HepG2 (cell line): ENCODE measurements around the gene DUSP16. TPM values are rescaled to one million over a fixed set of nuclear protein-coding genes. Genes with fewer than 3 reads are reported as not detected.
A peak's percentile ranks its signal among the peaks of the same experiment; 100 is the strongest.

Experiments used
- ARID3A ChIP-seq: IDR thresholded peaks from 2 replicates; pipeline ENCODE4 v1.6.1; 2012; ENCODE audit warnings: low read depth, low read length, improper control_type of control experiment
- GABPB1 ChIP-seq: IDR thresholded peaks from 2 replicates; pipeline ENCODE4 v1.6.1; 2016; ENCODE audit warnings: mild to moderate bottlenecking, missing genetic modification reagents, moderate library complexity, missing compliant biosample characterization
- GZF1 ChIP-seq: sonication (generic); formaldehyde crosslinking; IDR thresholded peaks from 2 replicates; pipeline ENCODE4 v1.5.1; 2020; ENCODE audit warnings: mild to moderate bottlenecking, missing genetic modification reagents
- HNF4A ChIP-seq: sonication (generic); formaldehyde crosslinking; IDR thresholded peaks from 2 replicates; pipeline ENCODE4 v1.4.0; 2020; ENCODE audit warnings: missing genetic modification reagents
- IRF9 ChIP-seq: sonication (generic); formaldehyde crosslinking; IDR thresholded peaks from 2 replicates; pipeline ENCODE4 v1.8.0; 2022; ENCODE audit warnings: missing genetic modification reagents, mild to moderate bottlenecking, borderline replicate concordance
- ISL2 ChIP-seq: sonication (generic); formaldehyde crosslinking; IDR thresholded peaks from 2 replicates; pipeline ENCODE4 v1.5.0; 2020; ENCODE audit warnings: missing genetic modification reagents
- MYNN ChIP-seq: sonication (generic); formaldehyde crosslinking; IDR thresholded peaks from 2 replicates; pipeline ENCODE4 v1.4.0; 2020; ENCODE audit warnings: mild to moderate bottlenecking, low read depth, missing genetic modification reagents
- NCOA2 ChIP-seq: sonication (generic); formaldehyde crosslinking; IDR thresholded peaks from 2 replicates; pipeline ENCODE4 v1.8.0; 2022; ENCODE audit warnings: inconsistent platforms
- NFKBIZ ChIP-seq: IDR thresholded peaks from 2 replicates; pipeline ENCODE4 v1.6.1; 2018; ENCODE audit warnings: missing genetic modification reagents, missing compliant biosample characterization
- PITX1 ChIP-seq: sonication (generic); formaldehyde crosslinking; IDR thresholded peaks from 2 replicates; pipeline ENCODE4 v1.5.1; 2020; ENCODE audit warnings: mild to moderate bottlenecking, missing genetic modification reagents
- RNF2 ChIP-seq: fragments of 450-650 bp; conservative IDR thresholded peaks from 2 replicates; pipeline ENCODE4 v1.6.1; 2016; ENCODE audit warnings: low read depth
- SALL1 ChIP-seq: sonication (generic); formaldehyde crosslinking; IDR thresholded peaks from 2 replicates; pipeline ENCODE4 v1.8.0; 2022; ENCODE audit warnings: mild to moderate bottlenecking, missing genetic modification reagents
- TERF1 ChIP-seq: sonication (generic); formaldehyde crosslinking; IDR thresholded peaks from 2 replicates; pipeline ENCODE4 v1.8.0; 2022; ENCODE audit warnings: mild to moderate bottlenecking, missing genetic modification reagents, moderate library complexity
- TMF1 ChIP-seq: sonication (generic); formaldehyde crosslinking; IDR thresholded peaks from 2 replicates; pipeline ENCODE4 v1.8.1; 2022; ENCODE audit warnings: low read depth, missing genetic modification reagents
- ZBTB1 ChIP-seq: sonication (generic); formaldehyde crosslinking; IDR thresholded peaks from 2 replicates; pipeline ENCODE4 v1.4.0; 2020; ENCODE audit warnings: missing genetic modification reagents, borderline replicate concordance
- ZNF589 ChIP-seq: sonication (generic); formaldehyde crosslinking; conservative IDR thresholded peaks from 2 replicates; pipeline ENCODE4 v1.8.0; 2022; ENCODE audit warnings: mild to moderate bottlenecking, moderate library complexity, missing genetic modification reagents
- ZNF687 ChIP-seq: sonication (generic); formaldehyde crosslinking; IDR thresholded peaks from 2 replicates; pipeline ENCODE4 v1.5.1; 2020; ENCODE audit warnings: mild to moderate bottlenecking, missing genetic modification reagents, moderate library complexity
- ZNF749 ChIP-seq: sonication (generic); formaldehyde crosslinking; IDR thresholded peaks from 2 replicates; pipeline ENCODE4 v1.8.0; 2022; ENCODE audit warnings: mild to moderate bottlenecking, missing genetic modification reagents, moderate library complexity, borderline replicate concordance
- ZSCAN12 ChIP-seq: sonication (generic); formaldehyde crosslinking; IDR thresholded peaks from 2 replicates; pipeline ENCODE4 v1.9.0; 2021; ENCODE audit warnings: mild to moderate bottlenecking, missing genetic modification reagents
- ZXDC ChIP-seq: sonication (generic); formaldehyde crosslinking; IDR thresholded peaks from 2 replicates; pipeline ENCODE4 v1.5.0; 2020; ENCODE audit warnings: mild to moderate bottlenecking, missing genetic modification reagents
- polyA plus RNA-seq, 8 experiments: library from polyadenylated mRNA; depleted of rRNA in 3 of 8; stranded (reverse) in 7 of 8; unstranded in 1 of 8; fragments of >200 nt; fragmentation: Illumina TruSeq in 4 of 8; extraction: Trizol in 4 of 8; gene quantifications; 2 replicates each; pipeline versions ENCODE4 v1.2.1 to v1.2.3, GENCODE V29; 2011 to 2016; ENCODE audit warnings: low read depth in 4 of 8, missing spikeins in 1 of 8, mixed read lengths in 1 of 8; ENCODE audit not compliant: insufficient read depth in 1 of 8
- total RNA-seq, 5 experiments: library from RNA; depleted of rRNA; stranded (reverse); fragments of >200 nt; fragmentation: Illumina TruSeq; extraction: Trizol; gene quantifications; 2 replicates each; pipeline ENCODE4 v1.2.3, GENCODE V29; 2016; ENCODE audit warnings: low read depth in 1 of 5

Gene DUSP16
- total and polyA plus RNA-seq, 2 of the 13 experiments (the other 11 are each of a cell fraction or from before 2014, with no cell fraction given) = 45.7 to 46.6 TPM

GRCh38 chr12:12533238-12533829 is 29.3 kb downstream of the DUSP16 start (continued):
- no peak for TF ChIP-seq IRF9 (CRISPR knock-in tag)
- TF ChIP-seq ZNF749 = no peak
- no peak for TF ChIP-seq MYNN (CRISPR knock-in tag)
- no peak for TF ChIP-seq NFKBIZ (CRISPR knock-in tag)
- peak; percentile 13; the same call in 1 of the 2 replicates for TF ChIP-seq SALL1 (CRISPR knock-in tag)
- no peak for TF ChIP-seq PITX1 (CRISPR knock-in tag)
- no peak for TF ChIP-seq ISL2 (CRISPR knock-in tag)
- TF ChIP-seq RNF2 = no peak
- no peak for TF ChIP-seq ZXDC (CRISPR knock-in tag)
- TF ChIP-seq GABPB1 (CRISPR knock-in tag) = no peak
- no peak; the same call in 1 of the 2 replicates for TF ChIP-seq HNF4A (CRISPR knock-in tag)
- no peak for TF ChIP-seq GZF1 (CRISPR knock-in tag)
- peak; percentile 51 for TF ChIP-seq ZNF687 (CRISPR knock-in tag)
- no peak for TF ChIP-seq TERF1 (CRISPR knock-in tag)
- no peak for TF ChIP-seq TMF1 (CRISPR knock-in tag)
- peak; percentile 12; the same call in 1 of the 2 replicates for TF ChIP-seq NCOA2 (CRISPR knock-in tag)
- no peak for TF ChIP-seq ZSCAN12 (CRISPR knock-in tag)
- TF ChIP-seq ZBTB1 = no peak
- TF ChIP-seq ARID3A = no peak
- TF ChIP-seq ZNF589 = no peak
